Heart right ventricle (tissue), 16 donors: ENCODE measurements around the gene CYP11A1. TPM values are rescaled to one million over a fixed set of nuclear protein-coding genes. Genes with fewer than 3 reads are reported as not detected.

ENCODE experiments used
- ATAC-seq, 8 donors: fragments of 200-7000 bp; cut with Tn5 transposase; one replicate each; pipeline ENCODE4 v1.9.1; 2020; ENCODE audit warnings: mild to moderate bottlenecking in 8 of 8, moderate library complexity in 8 of 8, moderate number of reproducible peaks in 1 of 8
- DNase-seq, 2 donors: peaks; one replicate each; pipeline ENCODE4 v3.0.0-alpha.2; 2020
- H3K27ac ChIP-seq, 10 donors: fragments of 200-600 bp; sonication (generic) in 2 of 10; one replicate each; pipeline versions ENCODE4 v1.5.0 to v1.8.0; 2020 to 2022; ENCODE audit warnings: mild to moderate bottlenecking in 3 of 10
- H3K27me3 ChIP-seq, 7 donors: fragments of 200-600 bp; one replicate each; pipeline ENCODE4 v1.8.0; 2021 to 2022; ENCODE audit warnings: mild to moderate bottlenecking in 2 of 7
- H3K36me3 ChIP-seq, 9 donors: fragments of 200-600 bp; sonication (generic) in 1 of 9; one replicate each; pipeline versions ENCODE4 v1.5.0 to v1.8.0; 2020 to 2022; ENCODE audit warnings: mild to moderate bottlenecking in 2 of 9
- H3K4me1 ChIP-seq, 9 donors: fragments of 200-600 bp; sonication (generic) in 1 of 9; one replicate each; pipeline versions ENCODE4 v1.5.0 to v1.8.0; 2020 to 2022; ENCODE audit warnings: mild to moderate bottlenecking in 4 of 9
- H3K4me3 ChIP-seq, 10 donors: fragments of 200-600 bp; sonication (generic) in 2 of 10; one replicate each; pipeline versions ENCODE4 v1.5.0 to v1.8.0; 2020 to 2022; ENCODE audit warnings: mild to moderate bottlenecking in 7 of 10, moderate library complexity in 2 of 10
- H3K9me3 ChIP-seq, 11 donors: fragments of 200-600 bp in 10 of 11; sonication (generic) in 2 of 11; one replicate each; pipeline versions ENCODE4 v1.5.0 to v1.8.0; 2013 to 2022; ENCODE audit warnings: mild to moderate bottlenecking in 2 of 11, control low read depth in 1 of 11, moderate library complexity in 1 of 11
- CTCF ChIP-seq, 9 donors: fragments of 200-600 bp; sonication (generic) in 2 of 9; IDR thresholded peaks; one replicate each; pipeline versions ENCODE4 v1.5.0 to v1.8.0; 2021 to 2022; ENCODE audit warnings: antibody characterized with exemption in 9 of 9, mild to moderate bottlenecking in 5 of 9, moderate library complexity in 1 of 9
- WGBS, 2 donors: extraction: QIAGEN DNeasy Blood & Tissue Kit; methylation state at CpG; one replicate each; pipeline ENCODE4 v1.1.7; 2013; ENCODE audit warnings: inconsistent platforms in 1 of 2; 5-methylcytosine and 5-hydroxymethylcytosine counted together
- intact Hi-C, 10 donors: fragments of 100-400 bp; cut with DNase I; formaldehyde crosslinking; loops; one replicate each; pipeline versions ENCODE4 v1.11.1 to v1.14.2; 2022
- polyA plus RNA-seq, 2 donors: library from polyadenylated mRNA; stranded (reverse); fragments of 200-250 nt; gene quantifications; one replicate each; pipeline ENCODE4 v1.2.3, GENCODE V29; 2013
- total RNA-seq, 10 donors: library from RNA; stranded (reverse); fragmentation: NEBNext Ultra II Directional in 3 of 10; extraction: Animal tissue kit (Norgen Biotek cat#: 25700) in 3 of 10; gene quantifications; one replicate each; pipeline versions ENCODE4 v1.2.1 to v1.2.4, GENCODE V29; 2021 to 2023
- donor health status: Arrhythmogenic right ventricular cardiomyopathy.
- donor health status: ischemic (EF 13 %, LVEDD 7.1; RV severe dilation, severe dysfunction).
- donor health status: healthy with polysubstance abuse.
- donor health status: DM: no; HTN: yes; CAD: no.
- donor health status: DM: no; HTN: no; CAD: no.
- donor health status: ischemic (EF 25% LVEDD 6.9; RV normal size, moderate dysfunction).
- donor health status: ischemic (EF 25% LVEDD 5.7; RV mildly dilated, moderate dysfunction).
- donor health status: healthy.
- donor health status: DM: yes; HTN: yes; CAD: no.
- donor health status: Ischemic cardiomyopathy.
- donor health status: ischemic (EF 35%, LVEDD 5.7; RV mildly dilated, moderate dysfunction).
- donor health status: nonischemic (EF 11% LVEDD 7.7; RV severe dilation, severe dysfunction).
- donor health status: DM: yes; HTN: yes; CAD: no.
- donor health status: PGD.
- donor health status: ischemic (EF 29% LVEDD 5.4; RV normal size, mild dysfunction).
- donor health status: nonischemic (EF 23%, LVEDD 6.1; RV moderate dilation, normal function).

Gene CYP11A1
- total and polyA plus RNA-seq, 12 donors, result 0.06 to 3.6 (median 2.1) TPM

- WGBS, 2 donors, result 94 to 99% methylated on average over 3 of the region's 3 CpGs
- TF ChIP-seq CTCF (IDR thresholded peaks at IDR 0.05), result no peak
Observed at GRCh38 chr15:74399100-74399499, 31.7 kb upstream of the CYP11A1 start.

GRCh38 chr15:74398183-74398582 lies 30.7 kb upstream of the CYP11A1 start:
- Histone ChIP-seq H3K4me1 (peaks cover 0 to 46% (median 3%) of the 10 kb centered on the region in 9 donors), H3K9me3 (no peaks in the 10 kb centered on the region), H3K27me3 (peaks cover 0 to 20% (median 0%) of the 10 kb centered on the region in 7 donors), H3K4me3 (no peak overlapping the region), H3K36me3 (no peaks in the 10 kb centered on the region), H3K27ac (no peak overlapping the region)
- ATAC-seq (no peak), DNase-seq (no peak)
- intact Hi-C loops, result no loop called here
- WGBS, 2 donors, result 95 to 97% methylated on average over 5 of the region's 5 CpGs
- no peak for TF ChIP-seq CTCF (IDR thresholded peaks at IDR 0.05)

More at GRCh38 chr15:74399100-74399499, 31.7 kb upstream of the CYP11A1 start:
- no peak for DNase-seq
- ATAC-seq, result no peak
- peaks cover 2 to 55% (median 11%) of the 10 kb centered on the region in 9 donors for H3K4me1 ChIP-seq
- H3K9me3 ChIP-seq, result no peaks in the 10 kb centered on the region
- H3K4me3 ChIP-seq, result no peak overlapping the region
- peaks cover 0 to 20% (median 0%) of the 10 kb centered on the region in 7 donors for H3K27me3 ChIP-seq
- intact Hi-C loops, result no loop called here
- no peak overlapping the region for H3K27ac ChIP-seq
- H3K36me3 ChIP-seq, result no peaks in the 10 kb centered on the region

GRCh38 chr15:74397239-74398068 lies 30.0 kb upstream of the CYP11A1 start:
- ATAC-seq, result no peak
- intact Hi-C loops, result no loop called here
- no peak for TF ChIP-seq CTCF (IDR thresholded peaks at IDR 0.05)
- no peak overlapping the region for H3K4me3 ChIP-seq
- H3K27ac ChIP-seq, result no peak overlapping the region
- H3K4me1 ChIP-seq, result peaks cover 0 to 38% (median 0%) of the 10 kb centered on the region in 9 donors
- WGBS, 2 donors, result 91 to 93% methylated on average over 6 of the region's 6 CpGs
- peaks cover 0 to 20% (median 0%) of the 10 kb centered on the region in 7 donors for H3K27me3 ChIP-seq
- DNase-seq, result no peak
- H3K36me3 ChIP-seq, result no peaks in the 10 kb centered on the region
- H3K9me3 ChIP-seq, result no peaks in the 10 kb centered on the region

GRCh38 chr15:74396445-74397238 lies 29.2 kb upstream of the CYP11A1 start:
- no peak for TF ChIP-seq CTCF (IDR thresholded peaks at IDR 0.05)
- Histone ChIP-seq H3K9me3 (no peaks in the 10 kb centered on the region), H3K36me3 (no peaks in the 10 kb centered on the region), H3K27me3 (peaks cover 0 to 19% (median 0%) of the 10 kb centered on the region in 7 donors), H3K27ac (no peak overlapping the region), H3K4me3 (no peak overlapping the region), H3K4me1 (peaks cover 0 to 30% (median 0%) of the 10 kb centered on the region in 9 donors)
- intact Hi-C loops, result no loop called here
- DNase-seq (no peak), ATAC-seq (no peak)
- 75 to 77% methylated on average over 9 of the region's 9 CpGs for WGBS, 2 donors
